ENCODE measurements around the gene PNCK. TPM values are rescaled to one million over a fixed set of nuclear protein-coding genes. Genes with fewer than 3 reads are reported as not detected.

PNCK gene
- polyA plus RNA-seq, 6 donors from 2014 or later, result not detected

GRCh38 chrX:153626863-153627674 is 46.5 kb downstream of the PNCK start:
- Mint-ChIP-seq H3K36me3 (peaks cover 0 to 8% of the 10 kb centered on the region in 2 donors), H3K27me3 (peaks cover 13 to 18% (median 17%) of the 10 kb centered on the region in 3 donors), H3K27ac (no peak overlapping the region), H3K9me3 (peaks cover 0 to 18% (median 4%) of the 10 kb centered on the region in 7 donors), H3K4me1 (no peaks in the 10 kb centered on the region), H3K4me3 (no peak overlapping the region)
- DNase-seq (no peak), ATAC-seq (ENCODE audit: low read depth in 2 of 2) (no peak)

- no peak for DNase-seq
- no peak overlapping the region for H3K27ac Mint-ChIP-seq
- no peak overlapping the region for H3K4me3 Mint-ChIP-seq
- no peak for ATAC-seq (ENCODE audit: low read depth in 2 of 2)
- H3K36me3 Mint-ChIP-seq, result peaks cover 0 to 5% of the 10 kb centered on the region in 2 donors
- no peaks in the 10 kb centered on the region for H3K4me1 Mint-ChIP-seq
- peaks cover 11 to 22% (median 21%) of the 10 kb centered on the region in 3 donors for H3K27me3 Mint-ChIP-seq
- H3K9me3 Mint-ChIP-seq, result peaks cover 0 to 10% (median 2%) of the 10 kb centered on the region in 7 donors
Observed at GRCh38 chrX:153626025-153626633, 47.5 kb downstream of the PNCK start.

- Mint-ChIP-seq H3K36me3 (no peaks in the 10 kb centered on the region), H3K9me3 (peaks cover 0 to 3% (median 0%) of the 10 kb centered on the region in 7 donors), H3K27me3 (peaks cover 8 to 22% (median 21%) of the 10 kb centered on the region in 3 donors), H3K4me3 (no peak overlapping the region), H3K4me1 (no peaks in the 10 kb centered on the region), H3K27ac (no peak overlapping the region)
- no peak for DNase-seq
- ATAC-seq (ENCODE audit: low read depth in 2 of 2), result no peak
Observed at GRCh38 chrX:153625271-153626024, 48.2 kb downstream of the PNCK start.

DNA sequence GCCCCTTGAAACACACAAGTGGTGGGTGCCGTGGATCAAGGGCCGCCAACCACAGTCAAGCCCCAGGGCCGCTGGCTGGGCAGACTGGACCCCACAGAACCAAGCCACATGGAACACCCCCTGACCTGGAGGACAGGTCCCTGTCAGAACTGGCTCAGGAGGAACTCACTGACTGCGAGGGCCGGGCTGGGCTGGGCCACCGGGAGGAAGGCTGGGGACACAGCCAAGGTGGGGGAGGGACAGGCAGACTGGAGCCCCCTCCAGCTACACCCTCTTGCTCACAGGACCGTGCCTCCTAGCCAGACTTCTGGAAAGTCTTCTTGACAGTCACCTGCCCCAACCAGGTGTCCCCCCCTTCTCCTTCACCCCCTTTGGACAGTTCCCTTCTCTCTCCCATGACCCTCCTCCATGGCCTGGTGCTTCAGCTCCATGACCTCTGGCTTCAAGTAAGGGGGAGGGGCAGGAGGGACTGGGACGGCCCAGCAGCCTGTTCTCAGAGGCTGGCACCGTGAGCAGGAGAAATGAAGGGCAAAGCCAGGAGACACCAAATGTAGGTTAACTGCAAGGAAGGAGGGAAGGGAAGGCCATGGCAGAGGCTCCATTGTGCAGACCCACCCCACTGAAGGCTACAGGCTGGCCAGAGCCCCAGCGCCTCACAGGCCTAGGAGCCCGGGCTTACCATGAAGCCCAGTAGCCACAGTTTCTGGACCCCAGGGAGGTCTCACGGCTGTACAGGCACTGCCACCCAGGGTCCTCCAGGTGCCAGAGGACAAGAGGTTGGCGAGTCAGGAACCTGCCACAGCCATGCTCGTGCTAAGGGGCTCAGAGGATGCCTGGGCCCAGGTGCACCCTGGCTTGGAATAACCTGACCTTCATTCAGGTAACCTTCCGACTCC is 49.2 kb downstream of the PNCK start:
- no peaks in the 10 kb centered on the region for H3K4me1 Mint-ChIP-seq
- H3K4me3 Mint-ChIP-seq, result no peak overlapping the region
- ATAC-seq (ENCODE audit: low read depth in 2 of 2) (no peak), DNase-seq (no peak)
- peaks cover 8 to 17% (median 14%) of the 10 kb centered on the region in 3 donors for H3K27me3 Mint-ChIP-seq
- no peak overlapping the region for H3K27ac Mint-ChIP-seq
- no peaks in the 10 kb centered on the region for H3K36me3 Mint-ChIP-seq
- peaks cover 0 to 2% (median 0%) of the 10 kb centered on the region in 7 donors for H3K9me3 Mint-ChIP-seq

GRCh38 chrX:153623310-153624029 is 50.1 kb downstream of the PNCK start:
- Mint-ChIP-seq H3K4me3 (no peak overlapping the region), H3K36me3 (no peaks in the 10 kb centered on the region), H3K9me3 (peaks cover 0 to 2% (median 0%) of the 10 kb centered on the region in 7 donors), H3K4me1 (no peaks in the 10 kb centered on the region), H3K27me3 (peaks cover 8 to 17% (median 14%) of the 10 kb centered on the region in 3 donors), H3K27ac (no peak overlapping the region)
- no peak for DNase-seq
- no peak for ATAC-seq (ENCODE audit: low read depth in 2 of 2)

DNA sequence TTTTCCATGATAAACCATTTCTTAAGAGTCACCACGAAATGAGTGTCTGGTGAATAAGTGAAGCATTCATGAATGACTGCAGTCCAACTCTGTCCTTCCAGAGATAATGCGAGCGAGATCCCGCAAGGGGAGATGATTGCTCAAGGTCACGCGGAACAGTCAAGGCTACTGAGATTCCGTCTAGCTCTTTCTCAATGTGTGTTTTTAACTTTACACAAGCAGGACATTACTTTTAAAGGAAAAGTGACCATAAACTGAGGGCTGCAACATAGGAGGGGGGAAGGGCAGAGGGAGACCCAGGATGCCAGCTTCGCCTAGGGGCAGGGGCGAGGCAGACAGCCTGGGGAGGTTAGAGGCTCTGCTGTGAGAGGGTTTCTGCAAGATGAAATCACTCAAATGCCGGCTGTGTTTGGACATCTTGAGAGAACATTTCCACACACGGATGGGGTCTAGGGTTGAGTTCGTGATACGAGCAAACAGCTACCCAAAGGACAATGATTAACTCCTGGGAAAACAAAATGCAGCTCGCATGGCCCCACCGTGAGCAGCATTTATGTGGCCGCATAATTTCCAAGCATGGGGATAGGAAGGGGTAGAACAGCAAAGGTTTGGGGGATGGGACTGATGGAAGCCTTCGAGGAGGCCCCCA is 50.8 kb downstream of the PNCK start:
- ATAC-seq (ENCODE audit: low read depth in 2 of 2) (no peak), DNase-seq (no peak)
- H3K9me3 Mint-ChIP-seq, result peaks cover 0 to 2% (median 0%) of the 10 kb centered on the region in 7 donors
- H3K4me1 Mint-ChIP-seq, result no peaks in the 10 kb centered on the region
- no peak overlapping the region for H3K27ac Mint-ChIP-seq
- peaks cover 12 to 17% (median 14%) of the 10 kb centered on the region in 3 donors for H3K27me3 Mint-ChIP-seq
- no peaks in the 10 kb centered on the region for H3K36me3 Mint-ChIP-seq
- H3K4me3 Mint-ChIP-seq, result no peak overlapping the region

DNA sequence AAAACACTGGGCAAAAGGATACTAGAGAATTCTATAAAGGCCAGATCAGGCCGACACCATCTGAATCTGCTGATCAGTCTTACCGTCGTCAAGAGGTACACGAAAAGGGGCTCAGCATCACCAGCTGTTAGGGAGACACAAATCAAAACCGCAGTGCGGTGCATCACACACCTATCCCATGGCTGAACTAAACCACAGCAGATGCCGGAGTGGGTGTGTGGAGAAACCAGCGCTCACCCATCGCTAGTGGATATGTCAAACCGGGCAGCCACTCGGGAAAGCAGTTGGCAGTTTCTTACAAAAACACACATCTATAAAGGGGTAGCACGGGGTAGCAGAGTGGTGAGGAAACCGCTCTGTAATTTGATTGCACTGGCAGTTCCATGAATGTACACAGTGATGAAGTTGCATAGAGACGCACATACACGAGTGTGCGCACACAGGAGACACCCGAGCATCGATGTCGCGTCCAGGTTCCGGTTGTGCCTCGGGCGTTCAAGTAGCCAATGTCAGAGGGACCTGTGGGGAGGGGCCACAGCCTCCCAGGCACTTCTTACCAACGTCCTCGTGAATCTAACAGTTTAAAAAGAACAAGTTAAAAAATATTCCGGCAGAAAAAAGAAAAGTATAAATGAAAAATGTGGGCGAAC is 51.5 kb downstream of the PNCK start:
- no peaks in the 10 kb centered on the region for H3K36me3 Mint-ChIP-seq
- no peak overlapping the region for H3K4me3 Mint-ChIP-seq
- DNase-seq (no peak), ATAC-seq (ENCODE audit: low read depth in 2 of 2) (no peak)
- H3K27me3 Mint-ChIP-seq, result peaks cover 14 to 17% (median 17%) of the 10 kb centered on the region in 3 donors
- peak overlapping the region in 1 of 6 donors; percentile 34 for H3K27ac Mint-ChIP-seq
- peaks cover 0 to 2% (median 0%) of the 10 kb centered on the region in 7 donors for H3K9me3 Mint-ChIP-seq
- no peaks in the 10 kb centered on the region for H3K4me1 Mint-ChIP-seq

GRCh38 chrX:153620576-153620975 is 53.0 kb downstream of the PNCK start:
- H3K9me3 Mint-ChIP-seq, result peaks cover 0 to 3% (median 0%) of the 10 kb centered on the region in 7 donors
- H3K36me3 Mint-ChIP-seq, result no peaks in the 10 kb centered on the region
- H3K27me3 Mint-ChIP-seq, result peaks cover 14 to 17% (median 17%) of the 10 kb centered on the region in 3 donors
- no peak overlapping the region for H3K4me3 Mint-ChIP-seq
- ATAC-seq (ENCODE audit: low read depth in 2 of 2) (no peak), DNase-seq (no peak)
- no peak overlapping the region for H3K27ac Mint-ChIP-seq
- no peaks in the 10 kb centered on the region for H3K4me1 Mint-ChIP-seq

Other genes starting within 250 kb of the PNCK start
- 1 to 10 TPM in 2 of 6 donors, under 1 TPM in 1, not detected in 3; 0.19 to 1.3 (median 1.3) TPM for gene TREX2, start 227.8 kb downstream of the PNCK start, polyA plus RNA-seq (ENCODE audit: low read depth in 6 of 6)
- 10 to 100 TPM; 16.0 to 30.6 (median 19.3) TPM for gene HAUS7, start 203.2 kb downstream of the PNCK start, polyA plus RNA-seq (ENCODE audit: low read depth in 6 of 6)
- gene BGN, start 178.8 kb downstream of the PNCK start, polyA plus RNA-seq (ENCODE audit: low read depth in 6 of 6), result not detected
- gene ATP2B3, start 156.2 kb downstream of the PNCK start, polyA plus RNA-seq (ENCODE audit: low read depth in 6 of 6), result under 1 TPM in 1 of 6 donors, not detected in 5; 0.05 TPM
- 10 to 100 TPM; 31.9 to 88.0 (median 69.7) TPM for gene CCNQ, start 74.7 kb downstream of the PNCK start, polyA plus RNA-seq (ENCODE audit: low read depth in 6 of 6)
- not detected for gene DUSP9, start 26.6 kb downstream of the PNCK start, polyA plus RNA-seq (ENCODE audit: low read depth in 6 of 6)
- under 1 TPM in 3 of 6 donors, not detected in 3; 0.06 to 0.78 (median 0.23) TPM for gene SLC6A8, start 14.1 kb upstream of the PNCK start, polyA plus RNA-seq (ENCODE audit: low read depth in 6 of 6)
- gene BCAP31, start 50.6 kb upstream of the PNCK start, polyA plus RNA-seq (ENCODE audit: low read depth in 6 of 6), result 100 to 1,000 TPM; 228 to 369 (median 252) TPM
- 1 to 10 TPM; 2.2 to 6.2 (median 5.2) TPM for gene ABCD1, start 51.0 kb upstream of the PNCK start, polyA plus RNA-seq (ENCODE audit: low read depth in 6 of 6)
- gene PLXNB3, start 90.4 kb upstream of the PNCK start, polyA plus RNA-seq (ENCODE audit: low read depth in 6 of 6), result under 1 TPM in 1 of 6 donors, not detected in 5; 0.71 TPM
- under 1 TPM in 1 of 6 donors, not detected in 5; 0.08 TPM for gene SRPK3, start 107.2 kb upstream of the PNCK start, polyA plus RNA-seq (ENCODE audit: low read depth in 6 of 6)
- 100 to 1,000 TPM in 1 of 6 donors, 10 to 100 TPM in 5; 78.9 to 112 (median 94.3) TPM for gene IDH3G, start 120.6 kb upstream of the PNCK start, polyA plus RNA-seq (ENCODE audit: low read depth in 6 of 6)
- 100 to 1,000 TPM; 308 to 413 (median 364) TPM for gene SSR4, start 120.9 kb upstream of the PNCK start, polyA plus RNA-seq (ENCODE audit: low read depth in 6 of 6)
- under 1 TPM in 1 of 6 donors, not detected in 5; 0.38 TPM for gene PDZD4, start 156.7 kb upstream of the PNCK start, polyA plus RNA-seq (ENCODE audit: low read depth in 6 of 6)
- 1 to 10 TPM in 5 of 6 donors, not detected in 1; 1.1 to 2.1 (median 1.2) TPM for gene L1CAM, start 212.4 kb upstream of the PNCK start, polyA plus RNA-seq (ENCODE audit: low read depth in 6 of 6)
- gene AVPR2, start 230.9 kb upstream of the PNCK start, polyA plus RNA-seq (ENCODE audit: low read depth in 6 of 6), result under 1 TPM in 1 of 6 donors, not detected in 5; 0.25 TPM

All from naive B cell (primary cell).